ENCODE results near the gene IKZF5. TPM values are rescaled to one million over a fixed set of nuclear protein-coding genes. Genes with fewer than 3 reads are reported as not detected.

Gene IKZF5
- total RNA-seq, 1 experiment from 2014 or later = 17.1 TPM

GRCh38 chr10:122981066-122981464 lies 27.5 kb downstream of the IKZF5 start:
- H3K4me3 ChIP-seq (replicated peaks in 1 of 2; ENCODE audit: low read depth in 1 of 2, low read length in 2 of 2) = peak overlapping the region; percentile 29 to 31; a peak in 3 of 4 replicates
- POLR2A ChIA-PET = interaction anchor here (1.0 kb wide), 2 partner anchors 11 to 19 kb away, joined by 3 to 4 read pairs; no protein-coding TSS in a partner anchor
- peak; percentile 25; the same call in 1 of the 2 replicates for ATAC-seq
- peak overlapping the region; percentile 84 for H3K4me2 ChIP-seq (ENCODE audit: low read length)
- H4K20me1 ChIP-seq (ENCODE audit: insufficient read depth) = no peaks in the 10 kb centered on the region
- CTCF ChIA-PET = interaction anchor here (1.1 to 2.0 kb wide), 6 partner anchors 10 to 592 kb away, joined by 3 to 12 read pairs (median 6); partner anchors contain the start of gene C10orf88
- no peak overlapping the region; the same call in 1 of the 2 replicates for H3K9ac ChIP-seq (ENCODE audit: low read length)
- TF ChIP-seq RAD21 (IDR thresholded peaks at IDR 0.05; ENCODE audit: low read depth) (peak; percentile 14; the same call in 1 of the 2 replicates), CTCF (IDR thresholded peaks at IDR 0.05 in 2 of 3, conservative IDR thresholded peaks at IDR 0.05 in 1 of 3; ENCODE audit: borderline replicate concordance in 1 of 3, insufficient read depth in 1 of 3, low read depth in 2 of 3, low read length in 2 of 3) (peak in 2 of 3 experiments; percentile 44 to 55; a peak in 4 of 6 replicates), SP1 (IDR thresholded peaks at IDR 0.05; ENCODE audit: low read depth) (no peak)
- no peaks in the 10 kb centered on the region for H3K27me3 ChIP-seq (ENCODE audit: insufficient read depth, low read length)
- H3K9me3 ChIP-seq (ENCODE audit: control insufficient read depth in 1 of 2, insufficient read depth in 1 of 2, low read depth in 1 of 2, low read length in 2 of 2) = no peaks in the 10 kb centered on the region
- DNase-seq (ENCODE audit: low read depth, low spot score) = peak; percentile 34
- no peaks in the 10 kb centered on the region for H3K9me2 ChIP-seq (ENCODE audit: insufficient read depth)
- H3K4me1 ChIP-seq (ENCODE audit: control insufficient read depth in 1 of 2, insufficient read depth in 2 of 2, low read length in 2 of 2) = peaks cover 8 to 16% of the 10 kb centered on the region in 2 experiments; a peak in 3 of 4 replicates
- H3K27ac ChIP-seq (ENCODE audit: low read depth, low read length) = no peak overlapping the region
- no peaks in the 10 kb centered on the region for H3K79me2 ChIP-seq (ENCODE audit: insufficient read depth, low read length)
- TSS peak; percentile 75 for BruUV-seq (replicated peaks)
- RAD21 ChIA-PET (ENCODE audit: low non-redundant PET in 1 of 2, low total read pairs in 2 of 2, uncharacterized antibody in 2 of 2, unreplicated experiment in 2 of 2) = no interaction called here
- intact Hi-C loops (cut with micrococcal nuclease) = no loop called here
- no peaks in the 10 kb centered on the region for H3K36me3 ChIP-seq (ENCODE audit: control insufficient read depth in 1 of 2, insufficient read depth in 2 of 2, low read length in 2 of 2)
- H2AFZ ChIP-seq (ENCODE audit: low read depth, low read length, poor library complexity, severe bottlenecking) = peak overlapping the region; percentile 88

GRCh38 chr10:122980209-122981065 lies 28.2 kb downstream of the IKZF5 start, which contains the start of gene PSTK:
TSS of gene PSTK (plus strand) at chr10:122980401. CDS start at chr10:122980480, 79 bp downstream.
- ATAC-seq (peak; percentile 97), DNase-seq (ENCODE audit: low read depth, low spot score) (peak; percentile 94)
- peaks cover 8 to 16% of the 10 kb centered on the region in 2 experiments; a peak in 3 of 4 replicates for H3K4me1 ChIP-seq (ENCODE audit: control insufficient read depth in 1 of 2, insufficient read depth in 2 of 2, low read length in 2 of 2)
- peak within 1 kb of the TSS; percentile 84 for H3K4me2 ChIP-seq (ENCODE audit: low read length)
- no peaks in the 10 kb centered on the region for H3K36me3 ChIP-seq (ENCODE audit: control insufficient read depth in 1 of 2, insufficient read depth in 2 of 2, low read length in 2 of 2)
- BruUV-seq (replicated peaks) = TSS peak; percentile 91
- ChIA-PET RAD21 (ENCODE audit: low non-redundant PET in 1 of 2, low total read pairs in 2 of 2, uncharacterized antibody in 2 of 2, unreplicated experiment in 2 of 2) (no interaction called here), CTCF (interaction anchor here (1.1 to 2.0 kb wide), 6 partner anchors 10 to 593 kb away, joined by 3 to 12 read pairs (median 6); partner anchors contain the start of gene C10orf88), POLR2A (interaction anchor here (0.8 to 1.0 kb wide), 3 partner anchors 10 to 593 kb away, joined by 3 to 4 read pairs (median 4); no protein-coding TSS in a partner anchor)
- intact Hi-C loops (cut with micrococcal nuclease) = loop anchor here (1.0 kb wide), 3 partner anchors 26 to 579 kb away; partner anchors contain the start of genes C10orf88 and IKZF5
- no peaks in the 10 kb centered on the region for H3K79me2 ChIP-seq (ENCODE audit: insufficient read depth, low read length)
- H3K4me3 ChIP-seq (replicated peaks in 1 of 2; ENCODE audit: low read depth in 1 of 2, low read length in 2 of 2) = peak within 1 kb of the TSS; percentile 52 to 57
- H3K9me3 ChIP-seq (ENCODE audit: control insufficient read depth in 1 of 2, insufficient read depth in 1 of 2, low read depth in 1 of 2, low read length in 2 of 2) = no peaks in the 10 kb centered on the region
- no peaks in the 10 kb centered on the region for H3K9me2 ChIP-seq (ENCODE audit: insufficient read depth)
- no peaks in the 10 kb centered on the region for H4K20me1 ChIP-seq (ENCODE audit: insufficient read depth)
- peak within 1 kb of the TSS; percentile 78 for H3K27ac ChIP-seq (ENCODE audit: low read depth, low read length)
- no peaks in the 10 kb centered on the region for H3K27me3 ChIP-seq (ENCODE audit: insufficient read depth, low read length)
- peak within 1 kb of the TSS; percentile 68 for H3K9ac ChIP-seq (ENCODE audit: low read length)
- H2AFZ ChIP-seq (ENCODE audit: low read depth, low read length, poor library complexity, severe bottlenecking) = peak within 1 kb of the TSS; percentile 88
- TF ChIP-seq CEBPB (IDR thresholded peaks at IDR 0.05; ENCODE audit: low read depth) (no peak), FOSL1 (IDR thresholded peaks at IDR 0.05; ENCODE audit: low read depth) (peak; percentile 43), JUND (IDR thresholded peaks at IDR 0.05) (no peak), ATF3 (IDR thresholded peaks at IDR 0.05) (no peak), CTCF (IDR thresholded peaks at IDR 0.05 in 2 of 3, conservative IDR thresholded peaks at IDR 0.05 in 1 of 3; ENCODE audit: borderline replicate concordance in 1 of 3, insufficient read depth in 1 of 3, low read depth in 2 of 3, low read length in 2 of 3) (peak in 2 of 3 experiments; percentile 86 to 97; a peak in 4 of 6 replicates), SRF (IDR thresholded peaks at IDR 0.05; ENCODE audit: low read depth) (peak; percentile 93), ZBTB33 (IDR thresholded peaks at IDR 0.05; ENCODE audit: extremely low read depth, insufficient replicate concordance, low read length) (no peak)

Measured in HCT116 (cell line).